ACC112 (cell line): ENCODE results near the gene ACTR3.

Experiments
- H2AFZ ChIP-seq: fragments of 200-600 bp; sonication (generic); one replicate; pipeline ENCODE4 v1.6.0; 2017; ENCODE audit warnings: antibody characterized with exemption, low read length; ENCODE audit not compliant: unreplicated experiment
- H3K27ac ChIP-seq: fragments of 200-600 bp; sonication (generic); 2 replicates; pipeline ENCODE4 v1.5.1; 2014; ENCODE audit warnings: low read depth, mild to moderate bottlenecking, antibody characterized with exemption, low read length, moderate library complexity
- H3K27me3 ChIP-seq: fragments of 200-600 bp; sonication (generic); 2 replicates; pipeline ENCODE4 v1.6.1; 2014; ENCODE audit warnings: mild to moderate bottlenecking, antibody characterized with exemption, low read length, moderate library complexity, mixed read lengths; ENCODE audit not compliant: insufficient read depth
- H3K36me3 ChIP-seq: fragments of 200-600 bp; sonication (generic); 2 replicates; pipeline ENCODE4 v1.6.1; 2016; ENCODE audit warnings: mild to moderate bottlenecking, antibody characterized with exemption, low read length, moderate library complexity, mixed read lengths; ENCODE audit not compliant: insufficient read depth
- H3K4me1 ChIP-seq: fragments of 200-600 bp; sonication (generic); one replicate; pipeline ENCODE4 v1.6.1; 2016; ENCODE audit warnings: low read length, mixed read lengths; ENCODE audit not compliant: insufficient read depth, unreplicated experiment, control insufficient read depth
- H3K4me3 ChIP-seq: fragments of 200-600 bp; sonication (generic); 2 replicates; pipeline ENCODE4 v1.5.1; 2014; ENCODE audit warnings: mild to moderate bottlenecking, low read depth, low read length
- H3K79me2 ChIP-seq: fragments of 200-600 bp; sonication (generic); one replicate; pipeline ENCODE4 v1.6.0; 2016; ENCODE audit warnings: low read length; ENCODE audit not compliant: control insufficient read depth, unreplicated experiment, insufficient read depth

Gene ACTR3

DNA sequence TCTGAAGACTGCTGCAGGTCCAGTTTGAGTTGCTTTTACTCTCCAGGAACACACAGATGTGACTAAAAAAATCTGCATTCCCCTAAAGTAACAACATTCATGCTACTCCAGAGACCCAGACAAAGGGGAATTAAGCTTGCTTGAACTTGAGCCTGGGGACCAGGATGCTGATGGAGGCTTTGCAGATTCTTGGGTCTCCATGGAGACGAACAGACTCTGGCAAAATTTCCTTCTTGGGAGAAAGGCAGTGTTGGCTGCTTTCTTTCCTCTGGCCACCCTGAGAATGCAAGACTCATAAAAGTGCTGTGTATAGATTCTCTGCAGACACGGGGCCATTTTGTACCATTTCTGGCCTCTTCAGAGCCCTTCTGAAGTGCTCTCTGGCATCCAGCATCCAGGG lies 112.0 kb downstream of the ACTR3 start:
- H2AFZ ChIP-seq = no peak overlapping the region
- no peaks in the 10 kb centered on the region for H3K79me2 ChIP-seq
- no peaks in the 10 kb centered on the region for H3K4me1 ChIP-seq
- H3K27me3 ChIP-seq = no peaks in the 10 kb centered on the region
- no peaks in the 10 kb centered on the region for H3K36me3 ChIP-seq
- H3K4me3 ChIP-seq = no peak overlapping the region
- H3K27ac ChIP-seq = no peak overlapping the region

DNA sequence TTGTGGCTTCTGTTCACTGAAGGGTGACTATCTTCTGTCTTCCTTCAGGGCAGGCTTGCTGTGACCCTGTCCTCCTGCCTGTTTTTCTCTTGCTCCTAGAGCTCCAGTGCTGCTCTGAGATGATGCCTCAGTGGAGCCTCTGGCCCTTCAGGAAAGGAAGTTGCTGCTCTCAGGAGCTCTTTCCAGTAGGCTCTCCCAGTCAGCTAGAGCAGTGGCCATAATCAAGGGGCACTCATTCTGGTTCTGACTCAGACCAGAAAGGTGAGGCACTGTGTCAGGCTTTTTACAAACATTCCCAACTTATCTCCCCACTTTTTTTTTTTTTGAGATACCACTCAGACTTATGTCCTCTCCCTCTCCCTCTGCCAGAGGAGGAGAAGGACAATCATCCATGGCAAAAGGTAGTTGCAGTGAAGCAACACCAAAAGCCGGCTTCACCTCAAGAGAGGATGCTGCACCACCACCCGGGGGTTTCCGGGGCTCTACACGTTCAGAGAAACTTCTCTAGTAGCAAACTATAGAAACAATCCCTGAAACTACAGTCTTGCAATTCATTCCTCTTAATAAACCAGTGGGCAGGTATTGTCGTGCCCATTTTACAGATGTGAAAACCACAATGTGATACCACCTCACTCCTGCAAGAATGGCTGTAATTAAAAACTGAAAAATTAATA lies 115.4 kb downstream of the ACTR3 start:
- no peaks in the 10 kb centered on the region for H3K36me3 ChIP-seq
- peaks cover 13% of the 10 kb centered on the region; the same call in 1 of the 2 replicates for H3K27me3 ChIP-seq
- no peaks in the 10 kb centered on the region for H3K4me1 ChIP-seq
- no peak overlapping the region for H3K27ac ChIP-seq
- H3K79me2 ChIP-seq = no peaks in the 10 kb centered on the region
- H3K4me3 ChIP-seq = no peak overlapping the region
- H2AFZ ChIP-seq = no peak overlapping the region

DNA sequence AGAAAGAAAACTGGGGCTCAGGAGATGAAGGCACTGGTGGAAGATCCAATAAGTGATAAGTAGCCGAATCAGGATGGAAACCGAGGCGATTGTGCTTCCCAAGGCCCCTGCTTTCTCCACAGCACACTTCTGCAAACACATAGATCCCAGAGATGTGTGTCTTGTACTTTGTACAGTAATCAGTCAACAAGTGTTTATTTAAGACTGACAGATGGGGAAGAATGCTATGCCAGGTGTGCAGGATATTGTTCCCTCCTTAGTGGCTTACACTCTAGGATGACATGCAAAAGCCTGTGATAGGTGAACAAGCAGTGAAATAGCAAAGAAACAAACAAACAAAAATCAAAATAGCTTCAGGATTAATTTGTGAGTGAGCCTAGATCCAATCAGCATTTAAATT lies 116.6 kb downstream of the ACTR3 start:
- Histone ChIP-seq H3K27ac (no peak overlapping the region), H2AFZ (no peak overlapping the region), H3K4me3 (no peak overlapping the region), H3K79me2 (no peaks in the 10 kb centered on the region), H3K36me3 (no peaks in the 10 kb centered on the region), H3K27me3 (peaks cover 15% of the 10 kb centered on the region; the same call in 1 of the 2 replicates), H3K4me1 (no peaks in the 10 kb centered on the region)

DNA sequence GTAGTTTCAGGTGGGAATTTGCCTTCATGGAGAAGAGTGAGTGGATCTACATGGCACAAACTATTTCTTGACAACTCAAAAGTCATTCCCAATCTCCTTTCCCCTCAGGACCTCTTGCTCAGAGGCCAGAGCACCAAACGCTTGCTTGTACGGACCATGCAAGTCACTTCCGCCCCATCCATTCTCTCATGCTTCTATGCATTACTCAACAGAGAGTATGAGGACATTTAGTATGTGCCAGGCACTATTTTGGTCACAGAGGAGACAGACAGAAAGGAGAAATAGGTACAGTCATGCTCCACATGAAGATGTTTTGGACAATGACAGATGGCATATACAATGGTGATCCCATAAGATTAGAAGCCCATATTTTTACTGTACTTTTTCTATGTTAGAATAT lies 117.5 kb downstream of the ACTR3 start:
- H3K4me3 ChIP-seq = no peak overlapping the region
- no peaks in the 10 kb centered on the region for H3K4me1 ChIP-seq
- H3K27ac ChIP-seq = no peak overlapping the region
- H3K79me2 ChIP-seq = no peaks in the 10 kb centered on the region
- peaks cover 18% of the 10 kb centered on the region; the same call in 1 of the 2 replicates for H3K27me3 ChIP-seq
- H2AFZ ChIP-seq = no peak overlapping the region
- H3K36me3 ChIP-seq = no peaks in the 10 kb centered on the region

DNA sequence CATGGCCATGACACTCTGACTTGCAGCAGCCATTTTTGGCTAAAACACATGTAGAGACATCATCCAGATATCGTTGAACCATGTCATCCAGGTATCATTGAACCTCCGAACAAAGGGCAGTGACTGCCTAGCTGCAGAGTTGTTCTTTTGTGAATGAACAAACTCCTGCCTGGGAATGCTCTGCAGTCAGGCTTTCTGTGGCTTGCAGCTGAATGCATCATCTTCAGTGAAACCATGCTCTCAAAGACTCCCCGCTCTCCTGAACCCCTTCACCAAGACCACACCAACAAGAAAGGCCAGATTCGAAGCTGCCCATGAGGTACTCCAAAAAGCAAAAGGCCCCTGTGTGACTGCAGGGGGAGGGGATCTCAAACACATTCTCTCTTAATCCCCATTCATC lies 118.8 kb downstream of the ACTR3 start:
- Histone ChIP-seq H3K4me1 (no peaks in the 10 kb centered on the region), H3K79me2 (no peaks in the 10 kb centered on the region), H2AFZ (no peak overlapping the region), H3K27me3 (peaks cover 18% of the 10 kb centered on the region; the same call in 1 of the 2 replicates), H3K36me3 (no peaks in the 10 kb centered on the region), H3K4me3 (no peak overlapping the region), H3K27ac (no peak overlapping the region)

DNA sequence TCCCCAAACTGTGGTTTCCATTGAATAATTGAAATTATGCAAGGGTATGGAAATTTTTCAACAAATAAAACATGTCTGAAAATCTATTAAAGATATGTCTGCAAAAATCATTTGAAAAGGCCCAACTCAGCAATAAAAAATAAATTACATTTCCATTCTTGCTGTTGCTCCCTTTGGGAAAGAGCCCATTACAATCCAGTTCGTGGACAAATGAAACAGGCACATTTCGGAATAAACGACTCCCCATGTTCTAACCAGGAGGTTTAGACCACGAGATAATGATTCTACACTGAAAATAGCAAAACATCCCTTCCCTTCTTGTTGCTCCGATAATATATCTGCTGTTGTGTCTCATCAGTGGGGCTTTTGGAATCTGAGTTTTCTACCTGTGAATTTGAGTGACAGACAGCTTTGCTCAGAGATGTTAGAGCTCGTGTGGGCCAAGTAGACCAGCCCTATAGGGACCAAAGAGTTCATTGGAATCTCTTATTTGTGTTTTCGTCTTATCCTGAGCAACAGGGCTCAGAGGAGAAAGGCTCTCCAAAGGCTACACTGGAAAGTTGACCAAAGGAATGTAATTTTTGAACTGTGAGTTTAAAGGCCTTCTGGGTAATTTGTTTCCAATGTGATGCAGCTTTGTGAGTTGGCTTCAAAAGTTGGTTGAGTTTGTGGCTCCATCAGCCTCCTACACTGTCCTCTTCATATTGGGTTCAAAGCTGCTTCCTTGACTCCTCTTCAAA lies 119.5 kb downstream of the ACTR3 start:
- H3K4me3 ChIP-seq = no peak overlapping the region
- H3K27ac ChIP-seq = no peak overlapping the region
- H3K36me3 ChIP-seq = no peaks in the 10 kb centered on the region
- no peaks in the 10 kb centered on the region for H3K79me2 ChIP-seq
- H2AFZ ChIP-seq = no peak overlapping the region
- peaks cover 18% of the 10 kb centered on the region; the same call in 1 of the 2 replicates for H3K27me3 ChIP-seq
- H3K4me1 ChIP-seq = no peaks in the 10 kb centered on the region

DNA sequence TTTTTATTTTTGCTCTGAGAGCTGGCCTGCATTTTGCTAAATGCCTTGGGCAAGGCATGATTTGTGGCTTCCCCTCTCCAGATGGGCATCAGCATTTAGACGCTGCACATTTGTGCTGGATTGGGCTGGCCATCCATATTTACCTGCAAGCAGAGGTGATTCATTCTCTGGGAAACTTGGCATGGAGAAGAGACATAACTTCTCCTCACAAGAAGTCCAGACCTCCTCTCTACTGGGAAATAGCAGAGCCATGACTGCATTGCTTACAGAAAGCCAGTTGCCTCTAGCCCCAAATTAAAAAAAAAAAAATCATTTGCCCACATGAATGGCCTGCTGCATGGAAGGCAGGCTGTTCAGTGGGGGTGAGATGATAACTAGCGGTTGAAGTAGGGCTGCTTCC lies 120.1 kb downstream of the ACTR3 start:
- H3K36me3 ChIP-seq = no peaks in the 10 kb centered on the region
- no peaks in the 10 kb centered on the region for H3K79me2 ChIP-seq
- peaks cover 18% of the 10 kb centered on the region; the same call in 1 of the 2 replicates for H3K27me3 ChIP-seq
- no peaks in the 10 kb centered on the region for H3K4me1 ChIP-seq
- H3K4me3 ChIP-seq = no peak overlapping the region
- H3K27ac ChIP-seq = no peak overlapping the region
- H2AFZ ChIP-seq = no peak overlapping the region

DNA sequence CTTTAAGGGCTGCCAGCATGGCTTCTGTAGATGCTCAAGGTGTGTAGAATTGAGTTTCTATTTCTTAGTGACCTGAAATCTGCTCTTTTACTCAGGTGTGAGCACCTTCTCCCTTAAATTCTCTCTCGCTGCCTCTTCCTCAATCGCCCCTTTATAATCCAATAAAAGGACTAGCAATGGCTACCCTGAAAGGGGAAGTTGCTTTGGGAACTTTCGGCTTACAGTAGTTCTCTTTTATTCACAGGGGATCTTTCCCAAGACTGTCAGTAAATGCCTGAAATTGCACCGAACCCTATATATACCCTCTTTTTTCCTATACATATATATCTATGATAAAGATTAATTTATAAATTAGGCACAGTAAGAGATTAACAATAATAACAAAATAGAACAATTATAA lies 121.8 kb downstream of the ACTR3 start:
- Histone ChIP-seq H3K27ac (no peak overlapping the region), H3K4me1 (no peaks in the 10 kb centered on the region), H3K27me3 (peaks cover 18% of the 10 kb centered on the region; the same call in 1 of the 2 replicates), H3K79me2 (no peaks in the 10 kb centered on the region), H2AFZ (no peak overlapping the region), H3K4me3 (no peak overlapping the region), H3K36me3 (no peaks in the 10 kb centered on the region)
